Measurements from ENCODE around the gene SQOR.

DNA sequence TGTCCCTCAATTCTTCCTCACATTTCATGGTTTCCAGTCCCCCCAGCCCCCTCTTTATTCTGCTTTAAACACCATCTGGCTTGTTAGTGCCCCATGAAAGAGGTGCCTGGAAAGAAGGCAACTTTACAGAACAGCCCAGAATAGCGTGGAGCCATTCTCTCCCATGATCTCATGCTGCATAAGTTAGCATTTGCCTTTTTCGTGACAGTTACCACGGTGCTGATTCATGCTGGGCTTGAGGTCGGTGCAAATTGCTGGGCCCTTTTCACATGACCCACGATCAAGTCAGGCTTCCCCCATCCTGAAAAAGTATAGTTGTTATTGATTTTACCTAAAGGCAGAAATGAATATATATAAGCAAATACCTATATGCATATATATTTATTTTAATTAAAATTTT, 29.6 kb downstream of the SQOR start:
- TF ChIP-seq POLR2AphosphoS5 (IDR thresholded peaks at IDR 0.05) (no peak), POLR2A (IDR thresholded peaks at IDR 0.05) (no peak)

Measured in spleen (tissue), 3 donors.